ENCODE results near the gene SHOC1. TPM values are rescaled to one million over a fixed set of nuclear protein-coding genes. Genes with fewer than 3 reads are reported as not detected.
"Not testable (repeated sequence)": the region's sequence is repeated elsewhere in the genome, so short reads cannot be mapped to it uniquely, and the experiment has no call there.

Gene SHOC1
- total and polyA plus RNA-seq, 2 of the 4 experiments (the other 2 are of a cell fraction), result 0.03 TPM; not detected in 1

GRCh38 chr9:111791821-111792220 lies 2.9 kb downstream of the SHOC1 start:
- H4K91ac ChIP-seq (ENCODE audit: insufficient read depth, low read depth, low read length); H3K56ac ChIP-seq (ENCODE audit: extremely low read depth, insufficient read depth, low read length); H4K8ac ChIP-seq (ENCODE audit: low read depth in 2 of 2, low read length in 2 of 2); H3K4me2 ChIP-seq (ENCODE audit: low read depth, low read length); H3K36me3 ChIP-seq (ENCODE audit: control insufficient read depth, insufficient read depth, low read length); in situ Hi-C loops (cut with MboI; ENCODE audit: low sequenced_read_pairs); ATAC-seq (ENCODE audit: low read depth); H2BK120ac ChIP-seq (ENCODE audit: low read depth, low read length); H3K9me3 ChIP-seq (ENCODE audit: control insufficient read depth, insufficient read depth, low read length); H3K79me1 ChIP-seq (ENCODE audit: low read depth in 1 of 2, low read length in 2 of 2); dilution Hi-C loops (cut with HindIII; ENCODE audit: low sequenced_read_pairs, unreplicated experiment); H4K20me1 ChIP-seq (ENCODE audit: insufficient read depth, low read length); H3K4me1 ChIP-seq (ENCODE audit: control insufficient read depth, insufficient read depth, low read length); H3K9ac ChIP-seq (ENCODE audit: low read depth, low read length); H3K27ac ChIP-seq (ENCODE audit: insufficient read depth, low read length); H3K4me3 ChIP-seq (ENCODE audit: insufficient read depth, low read depth, low read length); H2BK15ac ChIP-seq (ENCODE audit: low read depth, low read length); H2AFZ ChIP-seq (replicated peaks; ENCODE audit: low read length, poor library complexity); H2BK20ac ChIP-seq (ENCODE audit: low read depth, low read length); H3K23ac ChIP-seq (ENCODE audit: low read depth, low read length); BruUV-seq (replicated peaks); H3K18ac ChIP-seq (ENCODE audit: low read depth, low read length); H2AK9ac ChIP-seq (replicated peaks; ENCODE audit: low read depth, low read length, poor library complexity); H4K5ac ChIP-seq (ENCODE audit: low read depth, low read length); H2BK5ac ChIP-seq (ENCODE audit: low read depth, low read length, poor library complexity, severe bottlenecking); H3K9me1 ChIP-seq (ENCODE audit: insufficient read depth, low read length); intact Hi-C loops (cut with micrococcal nuclease); H3K27me3 ChIP-seq (ENCODE audit: control insufficient read depth, insufficient read depth, low read length); DNase-seq; H3K14ac ChIP-seq (replicated peaks; ENCODE audit: low read depth, low read length); H3K4ac ChIP-seq (ENCODE audit: low read depth, low read length); CTCF ChIA-PET; H2AK5ac ChIP-seq (ENCODE audit: low read depth, low read length): not testable (repeated sequence)
- POLR2A ChIA-PET (ENCODE audit: unreplicated experiment), result interaction anchor here (0.6 kb wide), 1 partner anchor 250 kb away, joined by 4 read pairs; no protein-coding TSS in a partner anchor
- WGBS, 2 experiments (ENCODE audit: extremely low coverage in 2 of 2, insufficient read length in 1 of 2), result no CpG with 5 or more reads among the region's 1 CpG

All from IMR-90 (cell line).